ENCODE measurements around the gene SGF29. TPM values are rescaled to one million over a fixed set of nuclear protein-coding genes. Genes with fewer than 3 reads are reported as not detected.
A peak's percentile ranks its signal among the peaks of the same experiment; 100 is the strongest.
"Not testable (repeated sequence)": the region's sequence is repeated elsewhere in the genome, so short reads cannot be mapped to it uniquely, and the experiment has no call there.

The SGF29 gene
- total and polyA plus RNA-seq, 12 donors: 11.1 to 35.1 (median 14.9) TPM

- intact Hi-C loops (cut with DNase I); H3K27me3 ChIP-seq; H3K9me3 ChIP-seq; DNase-seq: not testable (repeated sequence)
- peak in 6 of 8 donors; percentile 7 to 39 (median 30) for ATAC-seq
- WGBS, 2 donors: 71 to 81% methylated on average over 10 of the region's 11 CpGs
- Histone ChIP-seq H3K27ac (peak overlapping the region in 9 of 10 donors; percentile 52 to 84 (median 72)), H3K4me3 (peak overlapping the region; percentile 8 to 54 (median 50)), H3K36me3 (peaks cover 0 to 36% (median 0%) of the 10 kb centered on the region in 9 donors), H3K4me1 (peaks cover 0 to 23% (median 16%) of the 10 kb centered on the region in 9 donors)
Measured at GRCh38 chr16:28608867-28609596, 55.3 kb downstream of the SGF29 start.

- Histone ChIP-seq H3K27me3 (no peaks in the 10 kb centered on the region), H3K27ac (peak within 1 kb of the TSS in 9 of 10 donors; percentile 52 to 84 (median 72)), H3K4me1 (peaks cover 0 to 23% (median 16%) of the 10 kb centered on the region in 9 donors), H3K4me3 (peak within 1 kb of the TSS; percentile 8 to 54 (median 50)), H3K9me3 (no peaks in the 10 kb centered on the region), H3K36me3 (peaks cover 0 to 27% (median 0%) of the 10 kb centered on the region in 9 donors)
- ATAC-seq (peak; percentile 49 to 90 (median 80)), DNase-seq (peak; percentile 57 to 64)
- intact Hi-C loops (cut with DNase I): no loop called here
- TF ChIP-seq, protein P1, sequence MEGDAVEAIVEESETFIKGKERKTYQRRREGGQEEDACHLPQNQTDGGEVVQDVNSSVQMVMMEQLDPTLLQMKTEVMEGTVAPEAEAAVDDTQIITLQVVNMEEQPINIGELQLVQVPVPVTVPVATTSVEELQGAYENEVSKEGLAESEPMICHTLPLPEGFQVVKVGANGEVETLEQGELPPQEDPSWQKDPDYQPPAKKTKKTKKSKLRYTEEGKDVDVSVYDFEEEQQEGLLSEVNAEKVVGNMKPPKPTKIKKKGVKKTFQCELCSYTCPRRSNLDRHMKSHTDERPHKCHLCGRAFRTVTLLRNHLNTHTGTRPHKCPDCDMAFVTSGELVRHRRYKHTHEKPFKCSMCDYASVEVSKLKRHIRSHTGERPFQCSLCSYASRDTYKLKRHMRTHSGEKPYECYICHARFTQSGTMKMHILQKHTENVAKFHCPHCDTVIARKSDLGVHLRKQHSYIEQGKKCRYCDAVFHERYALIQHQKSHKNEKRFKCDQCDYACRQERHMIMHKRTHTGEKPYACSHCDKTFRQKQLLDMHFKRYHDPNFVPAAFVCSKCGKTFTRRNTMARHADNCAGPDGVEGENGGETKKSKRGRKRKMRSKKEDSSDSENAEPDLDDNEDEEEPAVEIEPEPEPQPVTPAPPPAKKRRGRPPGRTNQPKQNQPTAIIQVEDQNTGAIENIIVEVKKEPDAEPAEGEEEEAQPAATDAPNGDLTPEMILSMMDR (IDR thresholded peaks at IDR 0.05): no peak
- WGBS, 2 donors: 15 to 21% methylated on average over 11 of the region's 11 CpGs
Measured at GRCh38 chr16:28609631-28610594, 56.2 kb downstream of the SGF29 start, which contains the start of gene SULT1A1. SULT1A1 (minus strand) TSS chr16:28610044; CDS start chr16:28608855, 1,189 bp downstream.

DNA sequence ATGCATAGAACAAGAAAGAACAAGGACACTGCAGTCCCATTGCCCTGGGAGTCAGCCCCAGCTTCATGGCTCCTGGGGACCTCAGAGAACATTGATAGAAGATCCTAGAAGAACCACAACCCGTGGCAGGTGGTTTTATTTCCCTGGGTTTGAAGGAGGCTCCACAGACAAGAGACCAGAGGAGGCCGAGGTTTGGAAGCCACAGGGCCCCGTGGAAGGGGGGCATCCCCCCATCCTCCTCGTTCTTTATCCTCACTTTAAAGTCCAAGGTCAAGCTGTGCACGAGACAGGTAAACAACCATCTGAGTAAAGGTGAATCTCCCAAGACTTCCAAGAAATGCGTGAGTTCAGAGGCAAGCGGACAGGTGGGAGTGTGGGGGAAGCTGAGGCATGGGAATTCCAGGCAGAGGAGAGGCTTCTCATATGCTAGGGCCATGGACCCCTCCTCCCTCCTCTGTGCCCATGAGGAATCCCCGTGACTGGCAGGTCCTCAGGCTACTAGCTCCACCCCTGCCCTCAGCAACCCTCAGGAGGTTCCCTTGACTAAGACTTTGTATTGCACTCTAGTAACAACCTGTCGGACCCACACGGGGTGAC, 57.0 kb downstream of the SGF29 start:
- no peaks in the 10 kb centered on the region for H3K9me3 ChIP-seq
- peak overlapping the region in 9 of 10 donors; percentile 51 to 84 (median 72) for H3K27ac ChIP-seq
- ATAC-seq (no peak), DNase-seq (no peak)
- H3K4me1 ChIP-seq: peaks cover 0 to 23% (median 16%) of the 10 kb centered on the region in 9 donors
- intact Hi-C loops (cut with DNase I): no loop called here
- peak overlapping the region in 4 of 10 donors; percentile 52 to 54 (median 54) for H3K4me3 ChIP-seq
- TF ChIP-seq, protein P1 (IDR thresholded peaks at IDR 0.05): no peak
- peaks cover 0 to 20% (median 0%) of the 10 kb centered on the region in 9 donors for H3K36me3 ChIP-seq
- WGBS, 2 donors: 83 to 84% methylated on average over 10 of the region's 10 CpGs
- H3K27me3 ChIP-seq: no peaks in the 10 kb centered on the region

DNA sequence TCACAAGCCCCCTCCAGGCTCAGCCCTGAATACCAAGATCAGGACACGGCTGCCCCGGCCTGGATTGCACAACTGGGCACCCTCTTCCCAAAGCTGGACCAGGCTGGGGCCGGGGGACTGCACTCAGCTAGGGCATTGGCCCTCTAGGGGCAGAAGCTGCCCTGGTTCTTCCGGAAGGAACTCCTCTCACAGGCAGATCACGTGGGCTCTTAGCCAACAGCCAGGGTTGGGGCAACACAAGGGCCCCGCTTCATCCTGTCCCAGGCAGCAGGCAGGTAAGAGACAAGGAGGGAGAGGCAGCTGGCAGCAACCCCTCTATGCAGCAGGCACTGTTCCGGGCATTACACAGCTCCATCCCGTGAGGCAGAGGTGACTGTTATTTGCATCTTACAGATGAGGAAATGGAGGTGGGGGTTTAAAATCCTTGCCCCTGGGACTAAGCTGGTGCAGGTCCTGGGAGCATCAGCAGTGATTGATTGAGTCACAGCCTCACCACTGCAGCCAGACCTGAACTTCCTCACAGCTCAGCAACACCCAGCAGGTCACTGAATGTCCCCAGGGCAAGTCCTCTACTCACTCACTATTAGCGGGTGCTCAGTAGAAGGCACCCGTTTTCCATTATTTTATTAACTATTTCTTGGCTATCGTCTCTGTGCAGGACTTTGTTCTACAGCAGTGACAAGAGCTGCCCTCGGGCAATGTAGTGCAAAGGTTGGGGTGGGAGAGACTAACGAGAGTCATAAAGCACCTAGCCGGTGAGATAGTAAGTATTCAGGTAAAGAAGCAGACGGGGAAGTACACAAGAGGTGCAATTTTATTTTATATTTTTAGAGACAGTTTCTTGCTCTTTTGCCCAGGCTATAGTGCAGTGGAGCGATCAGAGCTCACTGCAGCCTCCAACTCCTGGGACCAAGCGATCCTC, 58.9 kb downstream of the SGF29 start:
- H3K36me3 ChIP-seq; H3K27me3 ChIP-seq; DNase-seq; intact Hi-C loops (cut with DNase I); H3K27ac ChIP-seq; H3K4me3 ChIP-seq; H3K9me3 ChIP-seq: not testable (repeated sequence)
- WGBS, 2 donors: no CpG with 5 or more reads among the region's 17 CpGs
- ATAC-seq: peak in 2 of 8 donors; percentile 6 to 17
- peaks cover 0 to 30% (median 16%) of the 10 kb centered on the region in 9 donors for H3K4me1 ChIP-seq

DNA sequence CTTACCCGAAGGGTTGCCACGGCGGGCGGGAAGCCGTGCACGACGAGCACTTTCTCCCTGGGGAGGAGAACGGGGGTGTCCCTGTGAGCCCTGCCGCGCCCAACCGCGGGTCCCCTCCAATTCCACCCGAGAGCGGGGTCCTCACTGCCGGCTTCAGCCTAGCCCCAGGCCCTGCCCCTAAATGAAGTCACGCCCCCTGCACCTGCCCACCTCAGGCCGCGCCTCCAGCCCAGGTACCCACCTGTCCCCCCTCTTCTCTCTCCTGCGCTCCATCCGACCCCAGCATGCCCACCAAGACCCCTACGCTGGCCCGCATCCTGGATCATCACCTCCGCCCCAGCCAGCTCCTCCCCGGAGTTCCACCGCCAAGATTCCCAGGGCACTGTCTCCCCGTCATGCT, 60.2 kb downstream of the SGF29 start:
- 11 to 26% methylated on average over 3 to 7 of the region's 26 CpGs for WGBS, 2 donors

DNA sequence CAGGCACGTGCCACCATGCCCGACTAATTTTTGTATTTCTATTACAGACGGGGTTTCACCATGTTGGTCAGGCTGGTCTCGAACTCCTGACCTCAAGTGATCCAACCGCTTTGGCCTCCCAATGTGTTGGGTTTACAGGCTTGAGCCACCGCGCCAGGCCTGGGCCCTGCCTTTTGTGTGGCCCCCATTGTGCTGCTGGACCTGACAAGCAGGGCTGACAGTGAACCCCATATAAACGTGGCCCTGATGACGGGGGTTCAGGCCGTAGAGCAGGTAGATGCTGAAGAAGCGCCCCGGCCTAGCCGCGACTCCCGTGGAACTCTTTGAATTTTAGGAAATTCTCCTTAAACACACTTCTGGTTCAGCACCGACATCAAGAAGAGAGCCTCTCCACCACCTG, 60.8 kb downstream of the SGF29 start:
- DNase-seq, ATAC-seq: not testable (repeated sequence)
- WGBS, 2 donors: 74 to 83% methylated on average over 13 to 14 of the region's 16 CpGs

More for the DNA sequence above, 60.2 kb downstream of the SGF29 start:
- H3K9me3 ChIP-seq; DNase-seq; H3K4me3 ChIP-seq; H3K36me3 ChIP-seq; intact Hi-C loops (cut with DNase I); ATAC-seq; H3K27me3 ChIP-seq; H3K27ac ChIP-seq: not testable (repeated sequence)
- H3K4me1 ChIP-seq: peaks cover 0 to 29% (median 16%) of the 10 kb centered on the region in 9 donors

More for the DNA sequence above, 60.8 kb downstream of the SGF29 start:
- H3K36me3 ChIP-seq; H3K9me3 ChIP-seq; intact Hi-C loops (cut with DNase I); H3K27ac ChIP-seq; H3K27me3 ChIP-seq; H3K4me3 ChIP-seq: not testable (repeated sequence)
- peaks cover 0 to 22% (median 10%) of the 10 kb centered on the region in 9 donors for H3K4me1 ChIP-seq

Measured in heart right ventricle (tissue), 16 donors.